K562 treated with DMSO at 1 percent for 4 hours (cell line): ENCODE data around the gene TRIM72. TPM values are rescaled to one million over a fixed set of nuclear protein-coding genes. Genes with fewer than 3 reads are reported as not detected.

Source experiments
- total RNA-seq: library from RNA; unstranded; fragments of 300-600 nt; gene quantifications from 2 replicates; pipeline ENCODE4 v1.2.3, GENCODE V29; 2022; ENCODE audit not compliant: insufficient read depth

The TRIM72 gene
- total RNA-seq: 0.08 TPM in 1 of 2 replicates, not detected in the other

GRCh38 chr16:31213877-31214707 is at the start of gene TRIM72:
TRIM72 (plus strand) TSS chr16:31214119; CDS start chr16:31214739, 620 bp downstream.

GRCh38 chr16:31179747-31180459 is 34.0 kb upstream of the TRIM72 start, which contains the start of gene FUS:
FUS (plus strand) TSS chr16:31180139; CDS start chr16:31180215, 76 bp downstream.

GRCh38 chr16:31202414-31203375 is 11.2 kb upstream of the TRIM72 start, which contains the start of gene PYCARD:
PYCARD (minus strand) TSS chr16:31202760; CDS start chr16:31202690, 70 bp downstream.

GRCh38 chr16:31216422-31217135 is 2.7 kb downstream of the TRIM72 start, which contains the start of gene PYDC1:
PYDC1 (minus strand) TSS chr16:31217135; CDS start chr16:31217028, 107 bp downstream.

Other genes starting within 250 kb of the TRIM72 start
- gene HSD3B7, start 228.9 kb upstream of the TRIM72 start, total RNA-seq: 44.6 and 47.9 TPM in 2 replicates
- gene STX1B, start 203.5 kb upstream of the TRIM72 start, total RNA-seq: 0.31 TPM in 1 of 2 replicates, not detected in the other
- gene STX4, start 180.6 kb upstream of the TRIM72 start, total RNA-seq: 44.1 and 45.2 TPM in 2 replicates
- gene ZNF668, start 139.9 kb upstream of the TRIM72 start, total RNA-seq: 13.4 and 15.6 TPM in 2 replicates
- gene ZNF646, start 139.7 kb upstream of the TRIM72 start, total RNA-seq: 12.6 and 13.5 TPM in 2 replicates
- 3.8 and 4.7 TPM in 2 replicates for gene PRSS53, start 125.2 kb upstream of the TRIM72 start, total RNA-seq
- gene VKORC1, start 119.3 kb upstream of the TRIM72 start, total RNA-seq: 148 and 159 TPM in 2 replicates
- 41.2 and 58.7 TPM in 2 replicates for gene BCKDK, start 105.7 kb upstream of the TRIM72 start, total RNA-seq
- 90.8 and 110 TPM in 2 replicates for gene KAT8, start 96.5 kb upstream of the TRIM72 start, total RNA-seq
- gene PRSS8, start 78.4 kb upstream of the TRIM72 start, total RNA-seq: 64.8 and 68.2 TPM in 2 replicates
- not detected in 2 replicates for gene PRSS36, start 64.1 kb upstream of the TRIM72 start, total RNA-seq
- 273 and 304 TPM in 2 replicates for gene FUS, start 34.0 kb upstream of the TRIM72 start, total RNA-seq
- gene PYCARD, start 11.4 kb upstream of the TRIM72 start, total RNA-seq: 47.8 and 60.3 TPM in 2 replicates
- gene PYDC1, start 3.0 kb downstream of the TRIM72 start, total RNA-seq: not detected in 2 replicates
- 2.3 and 6.3 TPM in 2 replicates for gene ITGAM, start 45.9 kb downstream of the TRIM72 start, total RNA-seq
- gene ITGAX, start 141.1 kb downstream of the TRIM72 start, total RNA-seq: 0.74 and 0.84 TPM in 2 replicates
- gene ITGAD, start 179.2 kb downstream of the TRIM72 start, total RNA-seq: not detected in 2 replicates
- not detected in 2 replicates for gene COX6A2, start 214.2 kb downstream of the TRIM72 start, total RNA-seq
- 0.50 TPM in 1 of 2 replicates, not detected in the other for gene ZNF843, start 228.7 kb downstream of the TRIM72 start, total RNA-seq
- gene ARMC5, start 245.4 kb downstream of the TRIM72 start, total RNA-seq: 12.8 and 17.6 TPM in 2 replicates